SKM-1 treated with dmso at 0.1 percent for 144 hours (cell line): Measurements from ENCODE around the gene PES1.
"Not testable (repeated sequence)": the region's sequence is repeated elsewhere in the genome, so short reads cannot be mapped to it uniquely, and the experiment has no call there.

ENCODE experiments used
- DNase-seq: peaks from one replicate; lab custom pipeline; 2025; ENCODE audit not compliant: unreplicated experiment; lab: John Stamatoyannopoulos, UW

The PES1 gene

DNA sequence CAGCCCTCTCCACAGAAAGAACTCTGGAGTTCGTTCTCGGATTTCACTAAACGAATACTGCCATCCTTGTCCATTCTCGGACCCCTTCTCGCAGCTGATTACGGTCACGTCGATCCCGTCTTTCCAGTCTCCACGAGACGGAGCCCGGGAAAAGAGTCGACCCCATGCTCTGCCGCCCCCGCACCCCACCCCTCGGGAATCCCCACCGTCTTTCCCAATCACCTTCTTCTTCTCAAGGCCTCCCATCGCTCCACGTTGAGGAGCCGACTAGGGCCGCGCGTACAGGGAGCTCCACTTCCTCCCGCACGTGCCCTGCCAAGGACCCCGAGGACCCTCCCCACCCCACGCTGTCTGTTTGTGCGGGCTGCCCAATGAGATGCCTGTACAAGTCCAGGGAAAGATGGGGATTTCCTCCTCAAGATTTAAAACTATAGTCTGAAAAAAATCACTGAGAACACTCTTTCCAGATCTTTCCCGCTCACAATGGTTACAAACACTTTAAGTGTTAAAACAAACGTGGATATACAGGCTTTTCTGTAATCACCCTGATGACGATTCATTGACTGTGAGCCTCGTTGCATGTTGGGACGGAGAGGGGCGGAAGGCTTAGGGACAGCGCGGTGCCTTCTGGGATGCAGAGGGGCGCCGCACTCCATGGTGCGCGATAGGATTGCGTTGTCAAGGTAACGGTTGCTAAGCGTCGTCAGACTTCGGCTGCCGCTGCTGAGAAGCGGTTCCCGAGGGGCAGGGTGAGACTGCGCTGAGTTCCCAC lies at the start of gene PES1:
TSS of gene PES1 (minus strand) at position 323 of the 772 bp plus-strand sequence. CDS start at position 246, 77 bp downstream.
- peak; percentile 98 for DNase-seq

DNA sequence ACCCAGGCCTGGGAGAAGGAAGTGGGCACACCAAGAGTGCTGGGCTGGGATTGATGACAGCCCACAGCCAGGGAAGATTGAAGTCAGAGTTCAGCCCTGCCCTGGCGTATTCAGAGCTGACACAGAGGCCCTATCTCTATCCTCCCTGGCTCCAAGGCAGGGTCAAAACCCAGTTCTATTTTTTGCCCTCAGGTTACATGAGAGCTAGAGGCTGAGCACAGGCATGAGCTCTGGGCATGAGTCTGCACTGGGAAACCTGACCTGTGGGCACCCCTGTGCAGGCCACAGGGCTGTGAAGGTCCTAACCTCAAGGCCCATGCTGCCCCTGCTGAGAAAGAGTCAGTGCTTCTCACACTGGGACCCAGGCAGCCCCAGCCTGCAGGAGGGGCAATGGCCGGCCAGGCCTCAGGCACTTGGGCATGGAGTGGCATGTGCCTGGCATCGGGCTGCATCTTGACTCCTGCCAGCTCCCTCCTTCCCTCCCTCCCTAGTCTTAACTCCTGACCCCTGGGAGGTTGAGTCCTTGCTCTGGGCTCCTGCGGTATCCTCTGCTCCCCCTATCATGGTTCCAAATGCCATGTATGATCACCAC lies 49.2 kb upstream of the PES1 start:
- DNase-seq = no peak

DNA sequence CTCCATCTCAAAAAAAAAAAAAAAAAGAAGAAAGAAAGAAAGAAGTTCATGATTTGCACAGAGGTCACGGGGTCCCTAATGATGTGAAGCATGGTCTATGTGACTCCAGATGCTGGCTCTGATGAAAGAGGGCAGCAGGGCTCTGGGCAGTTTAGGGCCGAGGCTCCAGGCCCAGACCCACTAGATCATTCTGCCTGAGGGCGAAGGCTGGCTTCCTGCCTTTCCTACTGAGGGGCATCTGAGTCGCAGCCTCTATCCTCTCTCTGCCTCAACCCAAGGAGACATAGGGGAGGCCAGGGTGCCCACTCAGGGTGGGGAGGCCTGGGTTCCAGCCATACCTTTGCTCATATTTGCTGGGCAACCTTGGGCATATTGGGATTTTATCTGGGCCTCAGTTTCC lies 48.7 kb upstream of the PES1 start:
- DNase-seq = no peak

DNA sequence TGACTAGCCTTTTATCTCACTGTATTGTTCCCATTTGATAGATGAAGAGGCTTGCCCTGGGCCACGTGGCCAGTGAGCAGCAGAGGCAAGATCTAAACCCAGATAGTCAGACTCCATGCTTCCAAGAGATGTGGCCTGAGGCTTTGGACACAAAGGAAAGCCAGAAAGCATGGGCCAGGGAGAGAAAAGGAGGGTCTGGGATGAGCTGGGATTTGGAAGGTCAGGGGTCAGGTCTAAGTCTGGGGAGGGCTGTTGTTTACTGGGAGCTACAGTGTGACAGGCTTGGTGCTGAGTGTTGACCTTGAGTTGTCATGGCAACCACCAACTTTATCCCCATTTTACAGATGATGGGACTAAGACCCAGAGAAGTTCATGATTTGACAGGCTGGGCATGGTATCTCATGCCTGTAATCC lies 46.0 kb upstream of the PES1 start:
- no peak for DNase-seq

DNA sequence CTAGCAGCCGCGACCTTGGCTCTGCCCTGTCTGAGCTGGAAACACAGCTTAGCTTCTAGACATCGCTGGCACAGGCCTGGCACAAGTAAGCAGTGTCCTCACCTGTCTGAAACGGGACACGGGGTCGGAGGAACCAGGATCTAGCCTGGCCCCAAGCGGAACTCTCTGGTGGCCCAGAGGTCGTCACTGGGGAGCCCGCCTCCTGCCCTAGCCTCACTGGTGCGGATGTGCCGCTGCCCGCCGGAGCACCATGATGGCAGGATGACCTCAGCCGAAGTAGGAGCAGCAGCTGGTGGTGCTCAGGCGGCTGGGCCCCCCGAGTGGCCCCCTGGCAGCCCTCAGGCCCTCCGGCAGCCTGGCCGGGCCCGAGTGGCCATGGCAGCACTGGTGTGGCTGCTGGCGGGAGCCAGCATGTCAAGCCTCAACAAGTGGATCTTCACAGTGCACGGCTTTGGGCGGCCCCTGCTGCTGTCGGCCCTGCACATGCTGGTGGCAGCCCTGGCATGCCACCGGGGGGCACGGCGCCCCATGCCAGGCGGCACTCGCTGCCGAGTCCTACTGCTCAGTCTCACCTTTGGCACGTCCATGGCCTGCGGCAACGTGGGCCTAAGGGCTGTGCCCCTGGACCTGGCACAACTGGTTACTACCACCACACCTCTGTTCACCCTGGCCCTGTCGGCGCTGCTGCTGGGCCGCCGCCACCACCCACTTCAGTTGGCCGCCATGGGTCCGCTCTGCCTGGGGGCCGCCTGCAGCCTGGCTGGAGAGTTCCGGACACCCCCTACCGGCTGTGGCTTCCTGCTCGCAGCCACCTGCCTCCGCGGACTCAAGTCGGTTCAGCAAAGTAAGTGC lies 44.7 kb upstream of the PES1 start:
- DNase-seq = no peak

DNA sequence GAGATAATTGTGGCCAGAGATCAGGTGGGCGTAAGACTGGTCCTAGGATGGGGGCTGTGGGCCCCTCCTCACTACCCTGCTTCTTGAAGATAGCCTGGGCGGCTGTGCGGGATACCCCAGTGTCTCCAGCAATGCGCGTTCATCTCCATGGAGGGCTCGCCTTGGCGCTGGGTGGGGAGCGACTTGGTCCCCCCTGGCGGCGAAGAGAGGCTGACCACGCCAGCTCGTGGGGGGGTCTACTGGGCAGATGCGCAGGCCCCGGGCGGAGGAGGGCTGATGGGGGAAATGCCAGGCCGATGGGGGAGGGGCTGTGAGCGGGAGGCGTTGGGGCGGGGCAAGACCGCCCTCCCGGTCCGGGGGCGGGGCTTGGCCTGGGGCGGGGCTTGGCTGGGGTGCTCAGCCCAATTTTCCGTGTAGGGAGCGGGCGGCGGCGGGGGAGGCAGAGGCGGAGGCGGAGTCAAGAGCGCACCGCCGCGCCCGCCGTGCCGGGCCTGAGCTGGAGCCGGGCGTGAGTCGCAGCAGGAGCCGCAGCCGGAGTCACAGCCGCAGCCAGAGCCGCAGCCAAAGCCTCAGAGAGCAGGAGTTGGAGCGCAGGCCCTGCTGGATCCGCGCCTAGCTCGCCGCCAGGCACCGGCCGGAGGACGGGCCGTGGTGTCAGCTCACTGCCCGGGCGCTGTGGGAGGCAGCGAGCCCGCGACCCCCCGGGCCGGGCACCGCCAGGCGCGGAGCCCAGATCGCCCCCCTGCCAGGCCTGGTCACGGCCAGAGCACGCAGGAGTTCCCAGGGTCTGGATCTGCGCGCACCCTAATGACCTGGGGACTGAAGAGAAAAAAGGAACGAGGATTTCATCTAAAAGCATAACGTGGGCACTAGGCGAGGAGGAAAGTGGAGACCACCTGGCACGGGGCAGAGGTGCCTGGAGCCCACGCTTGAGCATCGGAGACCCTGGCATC lies 43.8 kb upstream of the PES1 start, which contains the start of gene SLC35E4:
TSS of gene SLC35E4 (plus strand) at position 509 of the 953 bp plus-strand sequence. CDS start 670 bp downstream, outside the sequence.
- peak; percentile 78 for DNase-seq

DNA sequence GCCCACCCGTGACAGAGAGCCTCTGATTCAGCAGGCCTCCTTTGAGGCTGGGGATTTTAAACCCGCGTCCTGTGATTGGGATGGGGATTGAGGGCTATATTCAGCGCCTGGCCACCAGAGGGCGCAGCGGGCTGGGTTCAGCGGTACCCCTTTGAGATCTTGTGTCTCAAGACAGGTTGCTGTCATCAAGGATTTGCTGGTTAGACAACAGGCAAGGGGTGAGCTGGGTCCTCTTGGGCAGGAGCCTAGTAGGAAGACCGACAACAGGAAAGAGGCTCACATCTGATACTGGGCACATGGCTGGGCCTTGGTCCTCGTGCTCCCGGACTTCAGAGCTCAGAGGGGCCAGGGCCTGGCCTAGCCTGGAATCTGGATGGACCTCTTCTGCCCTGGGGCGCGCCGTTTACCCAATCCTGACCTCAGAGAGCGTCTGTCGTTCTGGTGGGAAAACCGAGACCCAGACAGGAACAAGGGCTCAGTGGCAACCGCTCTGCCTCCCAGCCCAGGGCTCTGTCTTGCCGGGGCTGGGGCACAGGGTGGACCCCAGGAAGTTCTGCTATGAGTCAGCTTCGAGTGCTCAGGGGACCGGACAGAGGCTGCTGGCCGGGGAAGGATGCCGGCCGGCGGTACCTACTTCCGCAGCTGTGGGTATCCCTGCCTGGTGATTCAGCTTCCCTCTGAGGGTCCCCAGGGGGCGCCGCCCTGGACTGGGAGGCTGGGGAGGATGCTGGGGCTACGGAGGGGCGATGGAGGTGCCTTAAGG lies 42.9 kb upstream of the PES1 start:
- peak; percentile 69 for DNase-seq

DNA sequence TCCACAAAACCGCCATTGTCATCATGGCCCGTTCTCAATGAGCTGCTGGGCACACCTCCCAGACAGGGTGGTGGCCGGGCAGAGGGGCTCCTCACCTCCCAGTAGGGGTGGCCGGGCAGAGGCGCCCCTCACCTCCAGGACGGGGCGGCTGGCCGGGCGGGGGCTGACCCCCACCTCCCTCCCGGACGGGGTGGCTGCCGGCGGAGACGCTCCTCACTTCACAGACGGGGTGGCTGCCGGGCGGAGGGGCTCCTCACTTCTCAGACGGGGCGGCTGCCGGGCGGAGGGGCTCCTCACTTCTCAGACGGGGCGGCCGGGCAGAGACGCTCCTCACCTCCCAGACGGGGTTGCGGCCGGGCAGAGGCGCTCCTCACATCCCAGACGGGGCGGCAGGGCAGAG lies 39.8 kb upstream of the PES1 start:
- not testable (repeated sequence) for DNase-seq

DNA sequence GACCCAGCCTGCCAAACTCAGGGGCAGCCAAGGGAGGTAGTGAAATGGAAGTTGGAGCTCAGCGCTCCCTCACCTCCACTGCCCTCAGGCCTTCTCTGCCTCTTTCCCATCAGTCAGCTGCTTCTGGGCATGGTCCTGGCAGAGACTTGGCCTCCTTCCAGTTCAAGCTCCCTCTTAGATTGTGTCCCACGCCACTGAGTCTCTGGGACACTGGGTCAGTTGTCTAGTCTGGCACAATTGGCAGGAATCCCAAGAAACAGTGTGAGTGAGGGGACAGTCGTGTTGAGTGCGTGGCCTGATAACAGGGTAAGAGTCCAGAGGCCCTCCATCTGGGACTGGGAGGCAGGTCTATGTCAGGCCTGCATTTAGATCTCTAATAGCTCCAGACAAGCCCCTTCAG lies 36.8 kb upstream of the PES1 start:
- DNase-seq = no peak

DNA sequence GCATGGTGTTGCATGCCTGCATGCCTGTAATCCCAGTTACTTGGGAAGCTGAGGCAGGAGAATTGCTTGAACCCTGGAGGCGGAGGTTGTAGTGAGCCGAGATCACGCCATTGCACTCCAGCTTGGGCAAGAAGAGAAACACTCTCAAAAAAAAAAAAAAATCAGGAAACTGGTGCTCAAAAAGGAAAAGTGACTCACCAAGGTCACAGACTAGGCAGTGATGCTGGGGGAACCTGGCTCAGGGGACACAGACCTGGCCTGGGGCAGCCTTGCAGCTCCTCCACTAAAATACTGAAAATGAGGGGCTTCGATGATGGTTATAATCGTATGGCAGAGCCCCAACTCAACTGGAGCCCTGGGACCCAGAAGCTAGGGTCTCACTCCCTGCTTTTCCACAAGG lies 35.8 kb upstream of the PES1 start:
- DNase-seq = no peak

DNA sequence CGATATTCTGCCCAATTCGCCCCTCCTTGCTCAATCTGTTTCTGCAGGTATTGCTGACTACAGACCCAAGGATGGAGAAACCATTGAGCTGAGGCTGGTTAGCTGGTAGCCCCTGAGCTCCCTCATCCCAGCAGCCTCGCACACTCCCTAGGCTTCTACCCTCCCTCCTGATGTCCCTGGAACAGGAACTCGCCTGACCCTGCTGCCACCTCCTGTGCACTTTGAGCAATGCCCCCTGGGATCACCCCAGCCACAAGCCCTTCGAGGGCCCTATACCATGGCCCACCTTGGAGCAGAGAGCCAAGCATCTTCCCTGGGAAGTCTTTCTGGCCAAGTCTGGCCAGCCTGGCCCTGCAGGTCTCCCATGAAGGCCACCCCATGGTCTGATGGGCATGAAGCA lies 34.7 kb upstream of the PES1 start:
- no peak for DNase-seq

DNA sequence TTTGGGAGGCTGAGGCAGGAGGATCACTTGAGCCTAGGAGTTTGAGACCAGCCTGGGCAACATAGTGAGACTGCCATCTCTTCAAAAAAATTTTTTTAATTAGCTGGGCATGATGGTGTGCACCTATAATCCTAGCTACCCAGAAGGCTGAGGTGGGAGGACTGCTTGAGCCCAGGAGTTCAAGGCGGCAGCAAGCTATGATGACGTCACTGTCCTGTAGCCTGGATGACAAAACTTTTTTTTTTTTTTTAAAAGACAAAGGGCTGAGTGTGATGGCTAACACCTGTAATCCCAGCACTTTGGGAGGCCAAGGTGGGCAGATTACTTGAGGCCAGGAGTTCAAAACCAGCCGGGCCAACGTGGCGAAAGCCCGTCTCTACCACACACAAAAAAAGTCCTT lies 28.2 kb upstream of the PES1 start:
- not testable (repeated sequence) for DNase-seq

DNA sequence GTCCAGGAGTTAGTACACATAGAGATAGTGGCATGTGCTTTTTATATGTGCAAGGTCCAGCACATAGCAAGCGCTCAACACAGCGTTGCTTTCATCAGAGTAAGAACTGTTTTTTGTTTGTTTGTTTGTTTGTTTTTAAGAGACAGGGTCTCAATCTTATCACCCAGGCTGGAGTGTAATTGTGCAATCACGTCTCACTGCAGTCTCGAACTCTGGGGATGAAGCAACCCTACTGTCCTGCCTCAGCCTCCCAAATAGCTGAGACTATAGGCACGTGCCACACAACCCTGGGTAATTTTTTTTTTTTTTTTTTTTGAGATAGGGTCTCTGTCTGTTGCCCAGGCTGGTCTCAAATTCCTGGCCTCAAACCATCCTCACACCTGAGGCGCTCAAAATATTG lies 26.1 kb upstream of the PES1 start:
- no peak for DNase-seq

DNA sequence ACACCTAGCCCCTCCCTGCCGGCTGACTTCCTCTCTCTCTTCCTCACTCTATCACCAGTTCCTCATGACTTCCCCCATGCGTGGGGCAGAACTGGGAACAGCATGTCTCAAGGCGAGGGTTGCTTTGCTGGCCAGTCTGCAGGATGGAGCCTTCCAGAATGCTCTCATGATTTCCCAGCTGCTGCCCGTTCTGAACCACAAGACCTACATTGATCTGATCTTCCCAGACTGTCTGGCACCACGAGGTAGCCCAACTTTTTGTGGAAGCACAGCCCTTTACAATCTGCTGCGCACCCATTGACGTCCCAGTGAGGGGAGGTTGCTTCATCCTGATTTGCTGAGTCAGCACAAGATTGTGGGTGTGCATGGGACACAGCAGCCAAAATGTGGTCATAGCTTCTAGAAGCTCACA lies 23.8 kb upstream of the PES1 start:
- DNase-seq = no peak

DNA sequence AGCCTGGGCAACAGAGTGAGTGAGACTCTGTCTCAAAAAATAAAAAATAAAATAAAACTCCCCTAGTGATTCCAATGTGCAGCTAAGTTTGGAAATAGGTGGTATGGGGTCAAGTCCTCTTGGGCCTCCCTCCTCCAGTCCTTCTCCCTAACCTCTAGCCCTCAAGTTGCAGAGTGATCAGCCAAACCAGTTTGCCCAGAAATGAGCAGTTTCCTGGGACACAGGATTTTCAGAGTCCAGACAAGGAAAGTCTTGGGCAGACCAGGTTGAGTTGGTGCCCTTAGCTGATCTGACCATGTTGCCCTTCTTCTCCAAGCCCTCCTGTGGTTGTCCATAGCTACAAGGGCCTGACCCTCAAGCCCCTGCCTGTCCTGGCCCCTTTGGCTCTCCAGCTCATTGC lies 23.2 kb upstream of the PES1 start:
- DNase-seq = no peak

DNA sequence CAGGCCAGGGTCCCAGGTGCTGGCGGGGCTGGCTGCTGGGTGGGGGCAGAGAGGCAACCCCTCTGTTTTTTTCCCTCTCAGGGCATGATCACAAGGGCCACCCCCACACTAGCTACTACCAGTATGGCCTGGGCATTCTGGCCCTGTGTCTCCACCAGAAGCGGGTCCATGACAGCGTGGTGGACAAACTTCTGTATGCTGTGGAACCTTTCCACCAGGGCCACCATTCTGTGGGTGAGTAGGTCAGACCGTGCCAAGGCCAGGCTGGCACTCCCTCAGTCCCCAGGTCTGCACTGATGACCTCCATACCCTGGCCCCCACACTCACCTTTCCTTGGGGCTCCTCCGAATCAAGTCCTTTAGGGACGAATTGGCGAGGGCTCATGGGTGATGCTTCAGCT lies 22.6 kb upstream of the PES1 start:
- no peak for DNase-seq

DNA sequence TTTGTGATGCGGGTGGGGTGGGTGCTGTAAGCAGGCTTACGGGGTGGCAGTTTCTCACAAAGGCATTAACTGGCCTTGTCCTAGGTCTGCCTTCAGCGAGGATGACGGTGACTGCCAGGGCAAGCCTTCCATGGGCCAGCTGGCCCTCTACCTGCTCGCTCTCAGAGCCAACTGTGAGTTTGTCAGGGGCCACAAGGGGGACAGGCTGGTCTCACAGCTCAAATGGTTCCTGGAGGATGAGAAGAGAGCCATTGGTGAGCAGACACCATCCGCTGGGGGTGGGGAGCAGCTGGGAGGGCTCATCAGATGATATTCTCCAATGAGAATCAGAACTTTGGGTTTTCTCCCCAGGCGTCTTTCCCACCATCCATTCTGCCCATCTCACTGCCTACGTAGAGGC lies 21.1 kb upstream of the PES1 start:
- DNase-seq = no peak

DNA sequence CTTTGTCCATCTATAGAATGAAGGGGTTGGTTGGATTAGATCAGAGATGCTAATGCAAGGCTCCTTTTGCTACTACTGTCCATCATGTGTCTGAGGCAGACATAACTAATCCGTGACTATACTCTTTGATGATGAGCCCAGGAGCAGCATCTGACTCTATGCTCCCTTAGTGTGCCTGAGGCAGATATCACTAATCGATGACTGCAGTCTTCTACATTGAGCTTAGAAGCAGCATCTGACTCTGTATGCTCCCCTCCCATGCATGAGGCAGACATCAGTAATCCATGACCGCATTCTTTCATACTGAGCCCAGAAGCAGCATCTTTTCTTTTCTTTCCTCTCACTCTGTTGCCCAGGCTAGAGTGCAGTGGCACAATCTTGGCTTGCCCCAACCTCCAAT lies 19.5 kb upstream of the PES1 start:
- no peak for DNase-seq

DNA sequence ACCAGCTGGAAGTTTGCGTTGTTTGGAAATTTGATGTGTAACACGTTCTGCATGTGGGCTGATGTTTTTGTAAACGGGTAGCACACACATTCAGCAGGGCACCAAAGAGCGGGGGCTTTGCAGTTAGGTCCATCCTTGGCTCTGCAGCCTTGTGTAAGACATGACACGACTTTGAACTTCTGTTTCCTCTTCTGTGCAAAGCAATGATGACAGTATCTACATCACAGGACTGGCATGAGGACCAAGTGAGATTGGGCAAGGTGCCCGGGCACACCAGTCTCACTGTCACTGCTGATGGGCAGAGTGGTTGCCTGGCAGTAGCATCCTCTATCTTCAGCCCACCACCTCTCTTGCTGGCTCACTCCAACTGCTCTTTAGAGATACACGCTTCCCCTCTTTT lies 18.6 kb upstream of the PES1 start:
- peak; percentile 28 for DNase-seq
